AG08396 (cell line): ENCODE measurements around the gene FKBP1A.

Experiments used
- DNase-seq: peaks from one replicate; pipeline ENCODE4 v3.0.0; 2012; ENCODE audit warnings: low spot score, mixed read lengths

Gene FKBP1A

GRCh38 chr20:1331801-1332453, 60.9 kb downstream of the FKBP1A start:
- no peak for DNase-seq

GRCh38 chr20:1331101-1331500, 61.8 kb downstream of the FKBP1A start:
- DNase-seq = no peak

GRCh38 chr20:1330075-1330830, 62.6 kb downstream of the FKBP1A start:
- no peak for DNase-seq

GRCh38 chr20:1328680-1329330, 64.0 kb downstream of the FKBP1A start, which contains the start of gene SDCBP2:
Gene SDCBP2, minus strand, starts transcription at chr20:1329139. Its CDS starts 8,723 bp downstream, at chr20:1320416.
- no peak for DNase-seq

- no peak for DNase-seq
These were observed 64.8 kb downstream of the FKBP1A start for GRCh38 chr20:1327827-1328679.

GRCh38 chr20:1327241-1327653, 65.6 kb downstream of the FKBP1A start:
- no peak for DNase-seq

- no peak for DNase-seq
These were observed 66.6 kb downstream of the FKBP1A start for GRCh38 chr20:1326031-1326930.

GRCh38 chr20:1325173-1326030, 67.5 kb downstream of the FKBP1A start:
- peak; percentile 97 for DNase-seq

- peak; percentile 73 for DNase-seq
These were observed 68.2 kb downstream of the FKBP1A start for GRCh38 chr20:1324598-1325172.

- no peak for DNase-seq
These were observed 68.8 kb downstream of the FKBP1A start for GRCh38 chr20:1323830-1324597.

GRCh38 chr20:1323256-1323655, 69.6 kb downstream of the FKBP1A start:
- DNase-seq = no peak

GRCh38 chr20:1322511-1323245, 70.2 kb downstream of the FKBP1A start:
- DNase-seq = peak; percentile 87

GRCh38 chr20:1321654-1321939, 71.3 kb downstream of the FKBP1A start:
- no peak for DNase-seq

- DNase-seq = no peak
These were observed 71.8 kb downstream of the FKBP1A start for GRCh38 chr20:1320902-1321653.

GRCh38 chr20:1320016-1320415, 72.8 kb downstream of the FKBP1A start:
- no peak for DNase-seq

- no peak for DNase-seq
These were observed 73.4 kb downstream of the FKBP1A start for GRCh38 chr20:1319462-1319861.

- DNase-seq = no peak
These were observed 73.8 kb downstream of the FKBP1A start for GRCh38 chr20:1319051-1319450.
